Loucy (cell line): ENCODE measurements around the gene TAB3.

Source experiments
- EZH2phosphoT487 ChIP-seq: fragments of 200-600 bp; IDR thresholded peaks from 2 replicates; pipeline ENCODE4 v1.6.1; 2018; ENCODE audit warnings: antibody characterized with exemption, mild to moderate bottlenecking, moderate library complexity, borderline replicate concordance
- TF ChIP-seq, protein P1 (sequence below): fragments of 200-600 bp; sonication (generic); conservative IDR thresholded peaks from 2 replicates; pipeline ENCODE4 v1.5.1; 2014; ENCODE audit warnings: mild to moderate bottlenecking, antibody characterized with exemption, low read length

DNA sequence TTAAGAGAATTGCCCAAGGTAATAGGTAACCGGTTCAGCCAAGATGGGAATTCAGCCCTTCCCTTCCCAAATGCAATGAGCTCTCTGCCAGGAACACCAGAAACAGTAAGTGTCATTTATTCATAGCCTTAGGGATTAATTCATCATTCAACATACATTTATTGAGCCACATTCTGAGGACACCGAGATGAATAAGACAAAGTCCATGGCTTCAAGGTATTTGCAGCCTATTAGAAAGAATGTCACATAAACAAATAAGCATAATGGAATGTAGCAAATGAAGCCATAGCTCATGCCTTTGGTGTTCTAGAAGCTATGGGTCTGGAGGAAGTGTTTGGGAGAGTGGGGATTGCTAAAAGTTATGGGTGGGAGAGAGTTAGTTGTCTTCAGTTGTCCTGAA lies 6.3 kb upstream of the TAB3 start:
- TF ChIP-seq, protein P1, sequence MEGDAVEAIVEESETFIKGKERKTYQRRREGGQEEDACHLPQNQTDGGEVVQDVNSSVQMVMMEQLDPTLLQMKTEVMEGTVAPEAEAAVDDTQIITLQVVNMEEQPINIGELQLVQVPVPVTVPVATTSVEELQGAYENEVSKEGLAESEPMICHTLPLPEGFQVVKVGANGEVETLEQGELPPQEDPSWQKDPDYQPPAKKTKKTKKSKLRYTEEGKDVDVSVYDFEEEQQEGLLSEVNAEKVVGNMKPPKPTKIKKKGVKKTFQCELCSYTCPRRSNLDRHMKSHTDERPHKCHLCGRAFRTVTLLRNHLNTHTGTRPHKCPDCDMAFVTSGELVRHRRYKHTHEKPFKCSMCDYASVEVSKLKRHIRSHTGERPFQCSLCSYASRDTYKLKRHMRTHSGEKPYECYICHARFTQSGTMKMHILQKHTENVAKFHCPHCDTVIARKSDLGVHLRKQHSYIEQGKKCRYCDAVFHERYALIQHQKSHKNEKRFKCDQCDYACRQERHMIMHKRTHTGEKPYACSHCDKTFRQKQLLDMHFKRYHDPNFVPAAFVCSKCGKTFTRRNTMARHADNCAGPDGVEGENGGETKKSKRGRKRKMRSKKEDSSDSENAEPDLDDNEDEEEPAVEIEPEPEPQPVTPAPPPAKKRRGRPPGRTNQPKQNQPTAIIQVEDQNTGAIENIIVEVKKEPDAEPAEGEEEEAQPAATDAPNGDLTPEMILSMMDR, result no peak
- no peak for TF ChIP-seq EZH2phosphoT487
